Type B pancreatic cell (in vitro differentiated cells): ENCODE results near the gene PNLDC1. TPM values are rescaled to one million over a fixed set of nuclear protein-coding genes. Genes with fewer than 3 reads are reported as not detected.

Source experiments
- DNase-seq: peaks from one replicate; pipeline ENCODE4 v3.0.0; 2021; ENCODE audit warnings: mixed read lengths; ENCODE audit not compliant: unreplicated experiment; ENCODE audit errors: extremely low spot score
- H3K27ac Mint-ChIP-seq: 2 replicates; pipeline ENCODE4 v1.8.0; 2021; ENCODE audit warnings: mild to moderate bottlenecking, mixed read lengths
- H3K27me3 Mint-ChIP-seq: 2 replicates; pipeline ENCODE4 v1.8.0; 2021; ENCODE audit warnings: mixed read lengths
- H3K36me3 Mint-ChIP-seq: 2 replicates; pipeline ENCODE4 v1.8.0; 2021; ENCODE audit warnings: mixed read lengths
- H3K4me1 Mint-ChIP-seq: one replicate; pipeline ENCODE4 v1.8.0; 2021; ENCODE audit warnings: mixed read lengths; ENCODE audit not compliant: unreplicated experiment
- H3K4me3 Mint-ChIP-seq: 2 replicates; pipeline ENCODE4 v1.8.0; 2021; ENCODE audit warnings: mild to moderate bottlenecking, mixed read lengths
- H3K9me3 Mint-ChIP-seq: 2 replicates; pipeline ENCODE4 v1.8.0; 2021; ENCODE audit warnings: mixed read lengths
- CTCF ChIP-seq: fragments of 200-600 bp; sonication (generic); conservative IDR thresholded peaks from 2 replicates; pipeline ENCODE4 v1.5.0; 2021; ENCODE audit warnings: antibody characterized with exemption, mild to moderate bottlenecking
- total RNA-seq: library from RNA; stranded (reverse); gene quantifications from 2 replicates; pipeline ENCODE4 v1.2.1, GENCODE V29; 2021; ENCODE audit warnings: low replicate concordance

The PNLDC1 gene
- total RNA-seq, 1 donor from 2014 or later, result 0.17 TPM

GRCh38 chr6:159761873-159762680 is 38.0 kb upstream of the PNLDC1 start, which contains the start of gene ACAT2:
Gene ACAT2 (plus strand): TSS chr6:159762045. CDS start chr6:159762088, 43 bp downstream.
- H3K36me3 Mint-ChIP-seq, result peaks cover 30% of the 10 kb centered on the region
- H3K4me1 Mint-ChIP-seq, result peaks cover 16% of the 10 kb centered on the region
- H3K9me3 Mint-ChIP-seq, result no peaks in the 10 kb centered on the region
- no peak for TF ChIP-seq CTCF
- H3K4me3 Mint-ChIP-seq, result peak within 1 kb of the TSS; percentile 95
- no peaks in the 10 kb centered on the region for H3K27me3 Mint-ChIP-seq
- peak within 1 kb of the TSS; percentile 97 for H3K27ac Mint-ChIP-seq
- peak; percentile 94 for DNase-seq

- no peaks in the 10 kb centered on the region for H3K27me3 Mint-ChIP-seq
- H3K4me3 Mint-ChIP-seq, result peak overlapping the region; percentile 95
- peaks cover 16% of the 10 kb centered on the region for H3K4me1 Mint-ChIP-seq
- H3K27ac Mint-ChIP-seq, result peak overlapping the region; percentile 97
- no peak for DNase-seq
- H3K36me3 Mint-ChIP-seq, result peaks cover 33% of the 10 kb centered on the region
- H3K9me3 Mint-ChIP-seq, result no peaks in the 10 kb centered on the region
- TF ChIP-seq CTCF, result no peak
Observed at GRCh38 chr6:159762681-159763293, 37.3 kb upstream of the PNLDC1 start.

GRCh38 chr6:159766906-159767305 is 33.2 kb upstream of the PNLDC1 start:
- Mint-ChIP-seq H3K36me3 (peaks cover 51% of the 10 kb centered on the region), H3K9me3 (no peaks in the 10 kb centered on the region), H3K27ac (no peak overlapping the region), H3K4me1 (no peaks in the 10 kb centered on the region), H3K4me3 (no peak overlapping the region), H3K27me3 (no peaks in the 10 kb centered on the region)
- no peak for TF ChIP-seq CTCF
- no peak for DNase-seq

GRCh38 chr6:159769470-159769869 is 30.6 kb upstream of the PNLDC1 start:
- Mint-ChIP-seq H3K36me3 (peaks cover 47% of the 10 kb centered on the region), H3K27ac (no peak overlapping the region)
- no peak for TF ChIP-seq CTCF

GRCh38 chr6:159772196-159772595 is 27.9 kb upstream of the PNLDC1 start:
- no peak for TF ChIP-seq CTCF
- Mint-ChIP-seq H3K36me3 (peaks cover 49% of the 10 kb centered on the region), H3K9me3 (no peaks in the 10 kb centered on the region), H3K4me3 (no peak overlapping the region), H3K4me1 (no peaks in the 10 kb centered on the region), H3K27me3 (no peaks in the 10 kb centered on the region), H3K27ac (no peak overlapping the region)
- no peak for DNase-seq

More at GRCh38 chr6:159769470-159769869, 30.6 kb upstream of the PNLDC1 start:
- Mint-ChIP-seq H3K4me3 (no peak overlapping the region), H3K4me1 (no peaks in the 10 kb centered on the region), H3K27me3 (no peaks in the 10 kb centered on the region), H3K9me3 (no peaks in the 10 kb centered on the region)
- DNase-seq, result no peak
